HG03175 (cell line): Measurements from ENCODE around the gene EDA.

Experiments used
- ATAC-seq: cut with Tn5 transposase; IDR thresholded peaks from one replicate; pipeline ENCODE4 v1.9.1; 2021; ENCODE audit warnings: mild to moderate bottlenecking, moderate library complexity; ENCODE audit not compliant: unreplicated experiment

The EDA gene

DNA sequence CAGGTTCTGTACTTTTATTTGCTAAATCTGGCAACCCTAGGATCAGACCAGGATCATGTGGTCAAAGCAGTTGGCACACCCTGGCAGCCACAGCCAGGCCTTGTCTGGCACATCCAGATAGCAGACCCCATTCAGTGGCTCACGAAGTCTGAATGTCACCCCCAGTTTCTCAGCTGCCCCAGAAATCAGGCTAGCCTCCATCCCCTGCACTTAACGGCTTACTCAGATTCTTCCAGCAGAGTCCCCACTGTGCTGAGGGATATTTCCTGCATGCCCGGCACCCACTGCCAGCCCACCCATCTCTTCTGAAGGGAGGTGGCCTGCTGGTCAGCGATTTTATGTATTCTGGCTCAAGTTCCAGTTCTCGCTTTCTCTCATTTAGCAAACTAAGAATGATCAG, 438.5 kb downstream of the EDA start:
- ATAC-seq = no peak

DNA sequence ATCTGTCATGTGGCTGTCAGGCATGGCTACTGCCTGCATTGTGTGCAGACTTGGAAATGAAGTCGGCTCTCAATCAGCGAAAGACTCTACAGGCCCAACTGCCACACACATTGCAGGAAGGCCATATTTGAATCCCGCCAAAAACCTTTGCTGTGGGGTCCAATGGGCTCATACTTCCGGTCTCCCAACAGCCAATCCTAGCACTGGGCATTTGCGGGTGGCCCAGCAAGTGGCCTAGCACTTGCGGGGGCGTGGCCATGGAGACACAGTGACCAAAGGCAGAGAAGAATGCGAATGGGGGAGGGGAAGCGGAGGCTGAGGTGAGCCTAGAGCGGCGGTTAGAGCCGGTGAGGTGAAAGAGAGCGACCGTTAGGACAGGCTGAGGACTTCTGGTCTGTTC, 446.2 kb downstream of the EDA start, which contains the start of gene OTUD6A:
TSS of gene OTUD6A (plus strand) at position 382 of the 400 bp plus-strand sequence. CDS start 68 bp downstream, outside the sequence.
- no peak for ATAC-seq

DNA sequence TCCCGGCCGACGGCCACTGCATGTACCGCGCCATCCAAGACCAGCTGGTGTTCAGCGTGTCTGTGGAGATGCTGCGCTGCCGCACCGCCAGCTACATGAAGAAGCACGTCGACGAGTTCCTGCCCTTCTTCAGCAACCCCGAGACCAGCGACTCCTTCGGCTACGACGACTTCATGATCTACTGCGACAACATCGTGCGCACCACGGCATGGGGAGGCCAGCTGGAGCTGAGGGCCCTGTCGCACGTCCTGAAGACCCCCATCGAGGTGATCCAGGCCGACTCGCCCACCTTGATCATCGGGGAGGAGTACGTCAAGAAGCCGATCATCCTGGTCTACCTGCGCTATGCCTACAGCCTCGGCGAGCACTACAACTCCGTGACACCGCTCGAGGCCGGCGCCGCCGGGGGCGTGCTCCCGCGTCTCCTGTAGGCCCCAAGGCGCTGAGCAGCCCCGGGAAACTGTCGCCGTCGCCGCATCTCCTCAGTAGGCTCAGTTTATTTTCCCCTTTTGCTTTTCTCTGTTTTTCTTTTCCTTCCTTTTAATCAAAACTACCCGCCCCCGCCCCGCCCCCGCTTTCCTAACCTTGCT, 447.1 kb downstream of the EDA start:
- ATAC-seq = no peak

DNA sequence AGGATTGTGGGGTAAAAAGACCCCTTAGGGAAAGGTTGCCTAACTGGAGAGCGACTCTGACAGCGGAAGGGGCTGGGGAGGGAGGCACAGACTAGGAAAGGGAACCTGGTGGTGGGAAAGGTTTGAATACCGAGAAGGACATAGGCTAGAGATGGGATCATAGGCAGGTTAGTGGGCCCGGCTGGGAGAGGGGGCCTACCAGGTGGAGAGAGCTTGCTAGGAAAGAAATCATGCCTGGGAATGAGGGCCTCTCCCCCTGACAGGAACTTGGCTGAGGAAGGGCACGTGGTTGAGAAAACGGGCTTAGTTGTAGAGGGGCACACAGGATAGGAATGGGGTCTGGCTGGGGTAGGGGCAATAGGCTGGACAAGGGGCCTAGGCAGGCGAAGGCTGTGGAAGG, 450.7 kb downstream of the EDA start:
- no peak for ATAC-seq

DNA sequence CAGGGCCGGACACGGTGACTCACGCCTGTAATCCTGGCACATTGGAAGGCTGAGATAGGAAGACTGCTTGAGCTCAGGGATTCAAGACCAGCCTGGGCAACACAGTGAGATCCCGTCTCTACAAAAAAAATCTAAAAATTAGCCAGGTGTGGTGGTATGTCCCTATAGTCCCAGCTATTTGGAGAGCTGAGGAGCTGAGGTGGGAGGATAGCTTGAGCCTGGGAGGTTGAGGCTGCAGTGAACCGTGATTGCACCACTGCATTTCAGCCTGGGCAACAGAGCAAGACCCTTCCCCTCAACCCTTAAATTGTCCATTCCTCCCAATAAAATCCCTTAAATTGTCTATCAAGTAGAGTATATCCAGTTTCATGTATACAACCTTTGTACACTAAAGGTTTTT, 463.4 kb downstream of the EDA start:
- ATAC-seq = no peak

DNA sequence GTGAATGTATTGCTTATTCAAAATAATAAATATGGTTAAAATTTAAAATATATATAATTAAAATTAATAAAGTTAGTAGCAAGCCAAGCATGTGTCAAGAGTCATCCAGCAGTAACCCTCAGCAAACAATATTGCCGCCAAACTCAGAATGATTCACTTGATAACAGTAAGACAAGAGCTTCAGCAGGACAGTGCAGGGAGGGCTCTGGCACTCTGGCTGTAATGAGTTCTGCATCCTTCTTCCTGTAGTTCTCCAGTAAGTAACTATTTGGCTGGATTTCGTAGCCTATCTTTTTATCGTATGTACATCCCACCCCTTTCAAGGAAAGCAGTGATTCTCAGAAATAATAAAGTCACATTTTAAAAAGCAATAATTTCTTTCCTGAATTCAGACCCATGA, 464.0 kb downstream of the EDA start:
- ATAC-seq = no peak

DNA sequence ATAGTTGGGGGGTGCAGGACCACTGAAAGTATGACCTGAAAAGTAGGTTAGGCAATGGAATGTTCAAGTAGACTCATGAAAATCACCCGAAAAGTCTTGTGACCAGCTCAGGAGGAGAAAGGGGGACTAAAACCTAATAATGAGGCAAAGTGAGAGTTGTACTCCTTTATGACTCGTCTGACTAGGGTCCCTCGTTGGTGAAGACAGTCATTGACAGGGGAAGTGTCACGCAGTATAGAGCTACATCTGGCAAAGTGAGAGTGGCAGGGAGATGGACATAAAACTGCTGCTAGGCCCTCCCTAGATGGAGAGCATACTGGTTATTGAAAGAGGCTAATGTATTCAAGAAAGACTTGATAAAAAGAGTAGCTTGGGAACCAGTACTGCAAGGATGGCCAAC, 466.8 kb downstream of the EDA start:
- no peak for ATAC-seq

DNA sequence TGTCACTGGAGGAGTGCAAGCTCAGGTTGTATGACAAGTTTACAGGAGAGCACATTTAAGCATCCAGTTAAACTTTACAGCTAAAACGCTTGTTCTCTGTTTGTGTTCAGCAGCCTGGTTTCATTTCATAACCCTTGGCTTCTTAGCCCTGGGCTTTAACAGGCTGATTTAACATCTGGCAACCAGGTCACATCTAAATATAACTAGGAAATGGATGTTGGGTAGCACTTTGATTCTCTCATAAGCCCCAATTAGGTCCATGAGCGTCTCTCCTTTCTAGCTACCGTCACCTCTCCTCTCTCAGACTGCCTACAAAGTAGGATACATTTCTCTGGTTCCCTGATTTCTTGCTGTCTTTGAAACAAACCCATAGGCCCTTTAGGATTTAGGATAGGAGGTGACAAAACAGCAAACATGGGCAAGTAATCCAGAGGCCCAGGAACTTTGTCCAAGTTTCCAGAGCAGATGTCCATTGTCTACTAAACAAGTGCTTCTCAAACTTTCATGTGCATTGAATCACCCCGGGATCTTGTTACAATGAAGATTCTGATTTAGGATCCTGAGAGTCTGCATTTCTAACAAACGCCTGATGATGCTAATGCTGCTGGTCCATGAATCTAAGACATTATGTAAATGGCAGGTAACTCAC, 468.8 kb downstream of the EDA start:
- no peak for ATAC-seq

DNA sequence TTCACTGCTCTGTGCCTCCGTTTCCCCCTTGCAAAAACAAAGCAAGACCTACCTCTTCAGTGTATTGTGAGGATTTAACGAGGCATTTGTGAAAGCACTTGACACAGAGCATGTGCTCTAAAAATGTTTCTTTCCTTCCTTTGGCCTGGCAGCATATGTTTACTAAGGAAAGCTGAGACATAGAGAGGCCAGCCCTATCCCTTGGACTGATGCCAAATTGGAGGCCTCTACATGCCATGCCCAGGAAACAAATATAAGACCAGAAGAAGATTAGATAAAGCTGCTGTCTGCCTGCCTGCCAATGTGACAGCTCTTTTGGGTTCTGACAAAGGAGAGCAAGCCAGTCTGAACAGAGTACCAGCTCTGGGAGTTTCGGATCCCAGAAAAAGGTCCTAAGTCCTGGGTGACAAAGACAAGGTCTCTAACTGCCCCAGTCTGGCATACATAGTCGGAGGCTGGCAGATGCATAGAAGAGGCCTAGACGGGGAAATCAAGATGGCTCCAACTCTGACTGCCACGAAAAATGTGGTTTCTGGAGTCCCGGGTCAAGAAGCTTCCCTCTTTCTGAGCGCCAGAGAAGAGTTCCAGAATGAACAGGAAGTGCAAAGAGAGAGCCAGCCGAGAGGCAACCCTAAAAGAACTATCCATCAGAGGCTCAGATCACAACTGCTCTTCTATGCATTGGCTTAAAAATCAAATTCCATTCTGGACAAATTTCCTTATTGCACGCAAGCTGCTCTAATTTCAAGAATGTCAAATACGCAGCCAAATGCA, 472.1 kb downstream of the EDA start:
- ATAC-seq = no peak

DNA sequence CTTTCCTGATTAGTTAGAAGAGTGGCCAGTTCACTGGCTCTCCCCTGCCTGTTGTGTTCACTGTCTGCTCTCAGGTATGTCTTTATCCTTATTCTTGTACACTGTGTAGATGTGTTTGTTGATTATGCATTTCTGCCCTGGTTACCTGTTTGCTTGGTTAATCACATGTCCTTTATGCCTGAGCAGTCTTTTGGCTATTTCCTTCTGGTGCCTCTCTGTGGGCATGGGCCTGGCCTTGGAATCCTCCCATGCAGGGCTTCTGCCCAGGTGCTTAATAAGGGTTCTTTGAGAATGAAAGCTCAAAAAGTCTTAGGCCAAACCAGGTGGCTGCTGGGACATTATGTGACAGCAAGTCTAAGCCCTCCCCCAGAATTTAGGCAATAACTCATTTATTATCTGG, 472.8 kb downstream of the EDA start:
- no peak for ATAC-seq
